WTC11 (cell line): ENCODE measurements around the gene SLC18A2. TPM values are rescaled to one million over a fixed set of nuclear protein-coding genes. Genes with fewer than 3 reads are reported as not detected.
A peak's percentile ranks its signal among the peaks of the same experiment; 100 is the strongest.

Experiments used
- ATAC-seq: fragments of 200-7000 bp; cut with Tn5 transposase; 2 replicates; pipeline ENCODE4 v1.10.0; 2021; ENCODE audit warnings: mild to moderate bottlenecking, moderate library complexity
- CTCF ChIA-PET: fragments of 300-600 bp; sonication (Branson Sonifier 250); formaldehyde crosslinking; loops from one replicate; lab custom pipeline; 2021; ENCODE audit warnings: antibody characterized with exemption; lab: Charles Lee
- POLR2A ChIA-PET: fragments of 350-600 bp; sonication (Branson Sonifier 250); formaldehyde crosslinking; loops from one replicate; lab custom pipeline; 2021; ENCODE audit warnings: antibody characterized with exemption; lab: Charles Lee
- DNase-seq: peaks from one replicate; pipeline ENCODE4 v3.0.0; 2021; ENCODE audit warnings: low spot score
- H3K27ac Mint-ChIP-seq: 2 replicates; pipeline ENCODE4 v1.8.0; 2021; ENCODE audit warnings: mixed read lengths
- H3K27me3 Mint-ChIP-seq: 2 replicates; pipeline ENCODE4 v1.8.0; 2021; ENCODE audit warnings: low read depth, mild to moderate bottlenecking, moderate library complexity, mixed read lengths
- H3K36me3 Mint-ChIP-seq: 2 replicates; pipeline ENCODE4 v1.8.0; 2021; ENCODE audit warnings: mixed read lengths
- H3K4me1 Mint-ChIP-seq: 2 replicates; pipeline ENCODE4 v1.8.0; 2022; ENCODE audit warnings: mixed read lengths
- H3K4me3 Mint-ChIP-seq: 2 replicates; pipeline ENCODE4 v1.8.0; 2021; ENCODE audit warnings: mild to moderate bottlenecking, moderate library complexity, mixed read lengths
- H3K9me3 Mint-ChIP-seq: 2 replicates; pipeline ENCODE4 v1.8.0; 2021; ENCODE audit warnings: mixed read lengths
- GABPB1 ChIP-seq: sonication (generic); formaldehyde crosslinking; IDR thresholded peaks from 2 replicates; pipeline ENCODE4 v1.8.1; 2023; ENCODE audit warnings: mild to moderate bottlenecking, missing genetic modification reagents
- IRF2 ChIP-seq: sonication (generic); formaldehyde crosslinking; IDR thresholded peaks from 2 replicates; pipeline ENCODE4 v1.8.0; 2022; ENCODE audit warnings: low read depth, missing genetic modification reagents, borderline replicate concordance
- NFATC4 ChIP-seq: fragments of 250-450 bp; sonication (Bioruptor Pico); IDR thresholded peaks from 2 replicates; pipeline ENCODE4 v1.9.0; 2021; ENCODE audit warnings: mild to moderate bottlenecking
- NR1H2 ChIP-seq: sonication (generic); formaldehyde crosslinking; IDR thresholded peaks from 2 replicates; pipeline ENCODE4 v1.9.0; 2021; ENCODE audit warnings: mild to moderate bottlenecking, moderate library complexity, missing genetic modification reagents
- OVOL2 ChIP-seq: fragments of 250-450 bp; sonication (Bioruptor Pico); IDR thresholded peaks from 2 replicates; pipeline ENCODE4 v1.9.0; 2021; ENCODE audit warnings: mild to moderate bottlenecking, borderline replicate concordance
- RELA ChIP-seq: sonication (generic); formaldehyde crosslinking; IDR thresholded peaks from 2 replicates; pipeline ENCODE4 v1.8.1; 2022; ENCODE audit warnings: missing genetic modification reagents, mild to moderate bottlenecking, borderline replicate concordance
- SMAD3 ChIP-seq: sonication (generic); formaldehyde crosslinking; IDR thresholded peaks from 2 replicates; pipeline ENCODE4 v1.8.0; 2022; ENCODE audit warnings: missing genetic modification reagents, mild to moderate bottlenecking, borderline replicate concordance
- ZNF317 ChIP-seq: sonication (generic); formaldehyde crosslinking; IDR thresholded peaks from 2 replicates; pipeline ENCODE4 v1.8.1; 2023; ENCODE audit warnings: low read depth, mild to moderate bottlenecking, moderate library complexity, missing genetic modification reagents, borderline replicate concordance
- total RNA-seq: library from RNA; stranded (reverse); gene quantifications from 3 replicates; pipeline ENCODE4 v1.2.3, GENCODE V29; 2021
- TF ChIP-seq, protein P1 (sequence below): sonication (generic); formaldehyde crosslinking; IDR thresholded peaks from 2 replicates; pipeline ENCODE4 v1.8.1; 2023; ENCODE audit warnings: mild to moderate bottlenecking, missing genetic modification reagents
- TF ChIP-seq, protein P2 (sequence below): sonication (generic); formaldehyde crosslinking; IDR thresholded peaks from 2 replicates; pipeline ENCODE4 v1.8.0; 2022; ENCODE audit warnings: mild to moderate bottlenecking, missing genetic modification reagents
- TF ChIP-seq, protein P3 (sequence below): sonication (generic); formaldehyde crosslinking; IDR thresholded peaks from 2 replicates; pipeline ENCODE4 v1.8.1; 2023; ENCODE audit warnings: mild to moderate bottlenecking, missing genetic modification reagents, borderline replicate concordance
- TF ChIP-seq, protein P4 (sequence below): sonication (generic); formaldehyde crosslinking; IDR thresholded peaks from 2 replicates; pipeline ENCODE4 v1.8.0; 2023; ENCODE audit warnings: missing genetic modification reagents
- TF ChIP-seq, protein P5 (sequence below): sonication (generic); formaldehyde crosslinking; IDR thresholded peaks from 2 replicates; pipeline ENCODE4 v1.8.0; 2022; ENCODE audit warnings: mild to moderate bottlenecking, missing genetic modification reagents
- TF ChIP-seq, protein P6 (sequence below): fragments of 250-450 bp; sonication (Bioruptor Pico); IDR thresholded peaks from 2 replicates; pipeline ENCODE4 v1.9.0; 2021; ENCODE audit warnings: mild to moderate bottlenecking
- TF ChIP-seq, protein P7 (sequence below): sonication (generic); formaldehyde crosslinking; IDR thresholded peaks from 2 replicates; pipeline ENCODE4 v1.8.1; 2023; ENCODE audit warnings: mild to moderate bottlenecking, moderate library complexity, missing genetic modification reagents
- TF ChIP-seq, protein P8 (sequence below): fragments of 250-450 bp; sonication (Bioruptor Pico); IDR thresholded peaks from 2 replicates; pipeline ENCODE4 v2.1.2; 2022; ENCODE audit warnings: mild to moderate bottlenecking, moderate library complexity

Gene SLC18A2
- total RNA-seq, 1 experiment from 2014 or later, result 5.9 TPM

DNA sequence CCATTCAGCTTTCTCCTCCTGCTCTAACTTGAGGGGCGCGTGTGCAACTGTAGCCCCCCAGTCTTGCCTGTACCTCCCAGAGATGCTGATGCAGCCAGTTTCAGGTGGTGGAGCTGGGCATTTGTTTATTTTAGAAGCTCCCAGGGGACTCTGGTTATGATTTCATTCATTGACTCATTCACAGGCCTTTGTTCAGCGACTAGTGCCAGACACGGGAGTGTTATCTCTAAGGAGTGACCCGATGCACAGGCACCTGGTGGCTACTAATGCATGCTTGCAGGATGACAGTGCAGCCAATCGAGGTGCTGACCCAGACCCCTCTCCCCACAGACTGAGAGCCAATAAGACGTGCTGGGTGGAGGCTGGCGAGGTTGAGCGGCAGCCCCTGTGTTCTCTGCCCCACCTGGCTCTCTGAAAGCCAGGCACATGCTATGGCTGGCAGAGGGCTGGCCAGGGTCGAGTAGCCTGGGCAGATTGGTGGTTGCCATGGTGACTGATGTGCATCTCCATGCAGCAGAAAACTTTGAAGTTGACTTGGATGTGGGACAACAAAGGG lies 19.7 kb upstream of the SLC18A2 start:
- Mint-ChIP-seq H3K36me3 (no peaks in the 10 kb centered on the region), H3K4me3 (no peak overlapping the region), H3K27me3 (peaks cover 32% of the 10 kb centered on the region), H3K4me1 (peaks cover 23% of the 10 kb centered on the region), H3K9me3 (no peaks in the 10 kb centered on the region), H3K27ac (no peak overlapping the region)
- TF ChIP-seq NR1H2, result no peak
- TF ChIP-seq, protein P1, sequence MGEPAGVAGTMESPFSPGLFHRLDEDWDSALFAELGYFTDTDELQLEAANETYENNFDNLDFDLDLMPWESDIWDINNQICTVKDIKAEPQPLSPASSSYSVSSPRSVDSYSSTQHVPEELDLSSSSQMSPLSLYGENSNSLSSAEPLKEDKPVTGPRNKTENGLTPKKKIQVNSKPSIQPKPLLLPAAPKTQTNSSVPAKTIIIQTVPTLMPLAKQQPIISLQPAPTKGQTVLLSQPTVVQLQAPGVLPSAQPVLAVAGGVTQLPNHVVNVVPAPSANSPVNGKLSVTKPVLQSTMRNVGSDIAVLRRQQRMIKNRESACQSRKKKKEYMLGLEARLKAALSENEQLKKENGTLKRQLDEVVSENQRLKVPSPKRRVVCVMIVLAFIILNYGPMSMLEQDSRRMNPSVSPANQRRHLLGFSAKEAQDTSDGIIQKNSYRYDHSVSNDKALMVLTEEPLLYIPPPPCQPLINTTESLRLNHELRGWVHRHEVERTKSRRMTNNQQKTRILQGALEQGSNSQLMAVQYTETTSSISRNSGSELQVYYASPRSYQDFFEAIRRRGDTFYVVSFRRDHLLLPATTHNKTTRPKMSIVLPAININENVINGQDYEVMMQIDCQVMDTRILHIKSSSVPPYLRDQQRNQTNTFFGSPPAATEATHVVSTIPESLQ, result no peak
- TF ChIP-seq, protein P2, sequence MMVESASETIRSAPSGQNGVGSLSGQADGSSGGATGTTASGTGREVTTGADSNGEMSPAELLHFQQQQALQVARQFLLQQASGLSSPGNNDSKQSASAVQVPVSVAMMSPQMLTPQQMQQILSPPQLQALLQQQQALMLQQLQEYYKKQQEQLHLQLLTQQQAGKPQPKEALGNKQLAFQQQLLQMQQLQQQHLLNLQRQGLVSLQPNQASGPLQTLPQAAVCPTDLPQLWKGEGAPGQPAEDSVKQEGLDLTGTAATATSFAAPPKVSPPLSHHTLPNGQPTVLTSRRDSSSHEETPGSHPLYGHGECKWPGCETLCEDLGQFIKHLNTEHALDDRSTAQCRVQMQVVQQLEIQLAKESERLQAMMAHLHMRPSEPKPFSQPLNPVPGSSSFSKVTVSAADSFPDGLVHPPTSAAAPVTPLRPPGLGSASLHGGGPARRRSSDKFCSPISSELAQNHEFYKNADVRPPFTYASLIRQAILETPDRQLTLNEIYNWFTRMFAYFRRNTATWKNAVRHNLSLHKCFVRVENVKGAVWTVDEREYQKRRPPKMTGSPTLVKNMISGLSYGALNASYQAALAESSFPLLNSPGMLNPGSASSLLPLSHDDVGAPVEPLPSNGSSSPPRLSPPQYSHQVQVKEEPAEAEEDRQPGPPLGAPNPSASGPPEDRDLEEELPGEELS, result no peak
- TF ChIP-seq RELA (CRISPR knock-in tag), result no peak
- TF ChIP-seq NFATC4, result no peak
- TF ChIP-seq GABPB1, result no peak
- TF ChIP-seq, protein P3, sequence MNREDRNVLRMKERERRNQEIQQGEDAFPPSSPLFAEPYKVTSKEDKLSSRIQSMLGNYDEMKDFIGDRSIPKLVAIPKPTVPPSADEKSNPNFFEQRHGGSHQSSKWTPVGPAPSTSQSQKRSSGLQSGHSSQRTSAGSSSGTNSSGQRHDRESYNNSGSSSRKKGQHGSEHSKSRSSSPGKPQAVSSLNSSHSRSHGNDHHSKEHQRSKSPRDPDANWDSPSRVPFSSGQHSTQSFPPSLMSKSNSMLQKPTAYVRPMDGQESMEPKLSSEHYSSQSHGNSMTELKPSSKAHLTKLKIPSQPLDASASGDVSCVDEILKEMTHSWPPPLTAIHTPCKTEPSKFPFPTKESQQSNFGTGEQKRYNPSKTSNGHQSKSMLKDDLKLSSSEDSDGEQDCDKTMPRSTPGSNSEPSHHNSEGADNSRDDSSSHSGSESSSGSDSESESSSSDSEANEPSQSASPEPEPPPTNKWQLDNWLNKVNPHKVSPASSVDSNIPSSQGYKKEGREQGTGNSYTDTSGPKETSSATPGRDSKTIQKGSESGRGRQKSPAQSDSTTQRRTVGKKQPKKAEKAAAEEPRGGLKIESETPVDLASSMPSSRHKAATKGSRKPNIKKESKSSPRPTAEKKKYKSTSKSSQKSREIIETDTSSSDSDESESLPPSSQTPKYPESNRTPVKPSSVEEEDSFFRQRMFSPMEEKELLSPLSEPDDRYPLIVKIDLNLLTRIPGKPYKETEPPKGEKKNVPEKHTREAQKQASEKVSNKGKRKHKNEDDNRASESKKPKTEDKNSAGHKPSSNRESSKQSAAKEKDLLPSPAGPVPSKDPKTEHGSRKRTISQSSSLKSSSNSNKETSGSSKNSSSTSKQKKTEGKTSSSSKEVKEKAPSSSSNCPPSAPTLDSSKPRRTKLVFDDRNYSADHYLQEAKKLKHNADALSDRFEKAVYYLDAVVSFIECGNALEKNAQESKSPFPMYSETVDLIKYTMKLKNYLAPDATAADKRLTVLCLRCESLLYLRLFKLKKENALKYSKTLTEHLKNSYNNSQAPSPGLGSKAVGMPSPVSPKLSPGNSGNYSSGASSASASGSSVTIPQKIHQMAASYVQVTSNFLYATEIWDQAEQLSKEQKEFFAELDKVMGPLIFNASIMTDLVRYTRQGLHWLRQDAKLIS (CRISPR knock-in tag), result no peak
- TF ChIP-seq ZNF317, result no peak
- TF ChIP-seq, protein P4, sequence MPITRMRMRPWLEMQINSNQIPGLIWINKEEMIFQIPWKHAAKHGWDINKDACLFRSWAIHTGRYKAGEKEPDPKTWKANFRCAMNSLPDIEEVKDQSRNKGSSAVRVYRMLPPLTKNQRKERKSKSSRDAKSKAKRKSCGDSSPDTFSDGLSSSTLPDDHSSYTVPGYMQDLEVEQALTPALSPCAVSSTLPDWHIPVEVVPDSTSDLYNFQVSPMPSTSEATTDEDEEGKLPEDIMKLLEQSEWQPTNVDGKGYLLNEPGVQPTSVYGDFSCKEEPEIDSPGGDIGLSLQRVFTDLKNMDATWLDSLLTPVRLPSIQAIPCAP (CRISPR knock-in tag), result no peak
- TF ChIP-seq, protein P5, sequence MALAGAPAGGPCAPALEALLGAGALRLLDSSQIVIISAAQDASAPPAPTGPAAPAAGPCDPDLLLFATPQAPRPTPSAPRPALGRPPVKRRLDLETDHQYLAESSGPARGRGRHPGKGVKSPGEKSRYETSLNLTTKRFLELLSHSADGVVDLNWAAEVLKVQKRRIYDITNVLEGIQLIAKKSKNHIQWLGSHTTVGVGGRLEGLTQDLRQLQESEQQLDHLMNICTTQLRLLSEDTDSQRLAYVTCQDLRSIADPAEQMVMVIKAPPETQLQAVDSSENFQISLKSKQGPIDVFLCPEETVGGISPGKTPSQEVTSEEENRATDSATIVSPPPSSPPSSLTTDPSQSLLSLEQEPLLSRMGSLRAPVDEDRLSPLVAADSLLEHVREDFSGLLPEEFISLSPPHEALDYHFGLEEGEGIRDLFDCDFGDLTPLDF (CRISPR knock-in tag), result no peak
- TF ChIP-seq, protein P6, sequence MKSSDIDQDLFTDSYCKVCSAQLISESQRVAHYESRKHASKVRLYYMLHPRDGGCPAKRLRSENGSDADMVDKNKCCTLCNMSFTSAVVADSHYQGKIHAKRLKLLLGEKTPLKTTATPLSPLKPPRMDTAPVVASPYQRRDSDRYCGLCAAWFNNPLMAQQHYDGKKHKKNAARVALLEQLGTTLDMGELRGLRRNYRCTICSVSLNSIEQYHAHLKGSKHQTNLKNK, result no peak
- no peak for TF ChIP-seq IRF2 (CRISPR knock-in tag)
- TF ChIP-seq, protein P7, sequence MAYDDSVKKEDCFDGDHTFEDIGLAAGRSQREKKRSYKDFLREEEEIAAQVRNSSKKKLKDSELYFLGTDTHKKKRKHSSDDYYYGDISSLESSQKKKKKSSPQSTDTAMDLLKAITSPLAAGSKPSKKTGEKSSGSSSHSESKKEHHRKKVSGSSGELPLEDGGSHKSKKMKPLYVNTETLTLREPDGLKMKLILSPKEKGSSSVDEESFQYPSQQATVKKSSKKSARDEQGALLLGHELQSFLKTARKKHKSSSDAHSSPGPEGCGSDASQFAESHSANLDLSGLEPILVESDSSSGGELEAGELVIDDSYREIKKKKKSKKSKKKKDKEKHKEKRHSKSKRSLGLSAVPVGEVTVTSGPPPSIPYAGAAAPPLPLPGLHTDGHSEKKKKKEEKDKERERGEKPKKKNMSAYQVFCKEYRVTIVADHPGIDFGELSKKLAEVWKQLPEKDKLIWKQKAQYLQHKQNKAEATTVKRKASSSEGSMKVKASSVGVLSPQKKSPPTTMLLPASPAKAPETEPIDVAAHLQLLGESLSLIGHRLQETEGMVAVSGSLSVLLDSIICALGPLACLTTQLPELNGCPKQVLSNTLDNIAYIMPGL (CRISPR knock-in tag), result no peak
- TF ChIP-seq OVOL2 (CRISPR knock-in tag), result no peak
- no peak for TF ChIP-seq SMAD3
- TF ChIP-seq, protein P8, sequence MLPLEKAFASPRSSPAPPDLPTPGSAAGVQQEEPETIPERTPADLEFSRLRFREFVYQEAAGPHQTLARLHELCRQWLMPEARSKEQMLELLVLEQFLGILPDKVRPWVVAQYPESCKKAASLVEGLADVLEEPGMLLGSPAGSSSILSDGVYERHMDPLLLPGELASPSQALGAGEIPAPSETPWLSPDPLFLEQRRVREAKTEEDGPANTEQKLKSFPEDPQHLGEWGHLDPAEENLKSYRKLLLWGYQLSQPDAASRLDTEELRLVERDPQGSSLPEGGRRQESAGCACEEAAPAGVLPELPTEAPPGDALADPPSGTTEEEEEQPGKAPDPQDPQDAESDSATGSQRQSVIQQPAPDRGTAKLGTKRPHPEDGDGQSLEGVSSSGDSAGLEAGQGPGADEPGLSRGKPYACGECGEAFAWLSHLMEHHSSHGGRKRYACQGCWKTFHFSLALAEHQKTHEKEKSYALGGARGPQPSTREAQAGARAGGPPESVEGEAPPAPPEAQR (CRISPR knock-in tag), result no peak
- ChIA-PET CTCF (no interaction called here), POLR2A (no interaction called here)
- DNase-seq (peak; percentile 24), ATAC-seq (peak; percentile 58)
